IMR-90 (cell line): ENCODE data around the gene UST. TPM values are rescaled to one million over a fixed set of nuclear protein-coding genes. Genes with fewer than 3 reads are reported as not detected.

ENCODE experiments used
- ATAC-seq: fragments of 200-7000 bp; cut with Tn5 transposase; 2 replicates; pipeline ENCODE4 v1.9.1; 2020; ENCODE audit warnings: low read depth, mild to moderate bottlenecking, moderate library complexity
- BruUV-seq: library from RNA; stranded (reverse); fragments of 400-500 nt; replicated peaks from 2 replicates; lab custom pipeline; 2021; lab: Mats Ljungman, UMichigan
- CTCF ChIA-PET: fragments of 300-600 bp; formaldehyde crosslinking; extraction: SDS; loops from one replicate; lab custom pipeline; 2021; ENCODE audit warnings: antibody characterized with exemption; lab: Yijun Ruan, JAX
- POLR2A ChIA-PET: fragments of 300-600 bp; sonication (Branson Sonifier 250); formaldehyde crosslinking; loops from one replicate; lab custom pipeline; 2022; ENCODE audit warnings: antibody characterized with exemption; ENCODE audit not compliant: unreplicated experiment; lab: Charles Lee
- DNase-seq: peaks from one replicate; pipeline ENCODE4 v3.0.0; 2013
- H2AFZ ChIP-seq: replicated peaks from 2 replicates; pipeline ENCODE3; 2013; ENCODE audit warnings: low read length, mild to moderate bottlenecking; ENCODE audit not compliant: poor library complexity
- H2AK5ac ChIP-seq: 2 replicates; pipeline ENCODE4 v1.6.1; 2013; ENCODE audit warnings: low read depth, low read length, inconsistent platforms
- H2AK9ac ChIP-seq: replicated peaks from 2 replicates; pipeline ENCODE3; 2013; ENCODE audit warnings: mild to moderate bottlenecking, low read depth, low read length, moderate library complexity; ENCODE audit not compliant: poor library complexity
- H2BK120ac ChIP-seq: 2 replicates; pipeline ENCODE4 v1.6.1; 2013; ENCODE audit warnings: low read depth, low read length, inconsistent platforms
- H2BK15ac ChIP-seq: 3 replicates; pipeline ENCODE4 v1.6.1; 2013; ENCODE audit warnings: low read depth, low read length, inconsistent platforms
- H2BK20ac ChIP-seq: 2 replicates; pipeline ENCODE4 v1.6.1; 2013; ENCODE audit warnings: low read depth, mild to moderate bottlenecking, inconsistent platforms, low read length, moderate library complexity
- H2BK5ac ChIP-seq: 2 replicates; pipeline ENCODE4 v1.6.1; 2013; ENCODE audit warnings: mild to moderate bottlenecking, low read depth, low read length, inconsistent platforms; ENCODE audit not compliant: poor library complexity, severe bottlenecking
- H3K14ac ChIP-seq: replicated peaks from 2 replicates; pipeline ENCODE4 v1.6.1; 2013; ENCODE audit warnings: low read depth, low read length, inconsistent platforms
- H3K18ac ChIP-seq: 2 replicates; pipeline ENCODE4 v1.6.1; 2013; ENCODE audit warnings: low read depth, low read length, control low read depth
- H3K23ac ChIP-seq: 2 replicates; pipeline ENCODE4 v1.6.1; 2013; ENCODE audit warnings: low read depth, low read length, inconsistent platforms
- H3K27ac ChIP-seq: 2 replicates; pipeline ENCODE4 v1.5.1; 2013; ENCODE audit warnings: mild to moderate bottlenecking, control low read depth, low read length; ENCODE audit not compliant: insufficient read depth
- H3K27me3 ChIP-seq: 2 replicates; pipeline ENCODE4 v1.6.1; 2013; ENCODE audit warnings: low read length; ENCODE audit not compliant: control insufficient read depth, insufficient read depth
- H3K36me3 ChIP-seq: 2 replicates; pipeline ENCODE4 v1.6.1; 2013; ENCODE audit warnings: low read length, mixed read lengths; ENCODE audit not compliant: control insufficient read depth, insufficient read depth
- H3K4ac ChIP-seq: 2 replicates; pipeline ENCODE4 v1.6.1; 2013; ENCODE audit warnings: low read depth, low read length, inconsistent platforms
- H3K4me1 ChIP-seq: 2 replicates; pipeline ENCODE4 v1.6.1; 2013; ENCODE audit warnings: low read length, mixed read lengths; ENCODE audit not compliant: control insufficient read depth, insufficient read depth
- H3K4me2 ChIP-seq: 2 replicates; pipeline ENCODE4 v1.6.1; 2013; ENCODE audit warnings: low read depth, mild to moderate bottlenecking, control low read depth, low read length, moderate library complexity
- H3K4me3 ChIP-seq: 2 replicates; pipeline ENCODE4 v1.5.1; 2013; ENCODE audit warnings: low read depth, mild to moderate bottlenecking, control low read depth, low read length, moderate library complexity; ENCODE audit not compliant: insufficient read depth
- H3K56ac ChIP-seq: 2 replicates; pipeline ENCODE4 v1.6.1; 2013; ENCODE audit warnings: low read length, inconsistent platforms; ENCODE audit not compliant: insufficient read depth; ENCODE audit errors: extremely low read depth
- H3K79me1 ChIP-seq, 2 experiments: 2 replicates each; pipeline ENCODE4 v1.6.1; 2013; ENCODE audit warnings: low read length in 2 of 2, inconsistent platforms in 1 of 2, low read depth in 1 of 2
- H3K9ac ChIP-seq: 2 replicates; pipeline ENCODE4 v1.6.1; 2013; ENCODE audit warnings: low read depth, low read length, control low read depth
- H3K9me1 ChIP-seq: 2 replicates; pipeline ENCODE4 v1.6.1; 2013; ENCODE audit warnings: low read length, inconsistent platforms; ENCODE audit not compliant: insufficient read depth
- H3K9me3 ChIP-seq: 2 replicates; pipeline ENCODE4 v1.6.1; 2013; ENCODE audit warnings: low read length; ENCODE audit not compliant: control insufficient read depth, insufficient read depth
- H4K20me1 ChIP-seq: 2 replicates; pipeline ENCODE4 v1.6.1; 2013; ENCODE audit warnings: low read length, inconsistent platforms; ENCODE audit not compliant: insufficient read depth
- H4K5ac ChIP-seq: 2 replicates; pipeline ENCODE4 v1.6.1; 2013; ENCODE audit warnings: mild to moderate bottlenecking, low read depth, low read length, control low read depth
- H4K8ac ChIP-seq, 2 experiments: 2 replicates each; pipeline ENCODE4 v1.6.1; 2013; ENCODE audit warnings: low read depth in 2 of 2, low read length in 2 of 2, control low read depth in 1 of 2, inconsistent platforms in 1 of 2
- H4K91ac ChIP-seq: 2 replicates; pipeline ENCODE4 v1.6.1; 2013; ENCODE audit warnings: low read depth, low read length, inconsistent platforms; ENCODE audit not compliant: insufficient read depth
- CEBPB ChIP-seq: IDR thresholded peaks from 2 replicates; pipeline ENCODE4 v1.6.1; 2012; ENCODE audit warnings: low read depth, low read length, improper control_type of control experiment
- MAFK ChIP-seq: IDR thresholded peaks from 2 replicates; pipeline ENCODE4 v1.6.1; 2012; ENCODE audit warnings: low read depth, low read length, improper control_type of control experiment
- MAZ ChIP-seq: IDR thresholded peaks from 2 replicates; pipeline ENCODE4 v1.6.1; 2012; ENCODE audit warnings: low read depth, mild to moderate bottlenecking, low read length, improper control_type of control experiment, moderate library complexity, borderline replicate concordance
- MXI1 ChIP-seq: IDR thresholded peaks from 2 replicates; pipeline ENCODE4 v1.6.1; 2012; ENCODE audit warnings: low read depth, mild to moderate bottlenecking, low read length, moderate library complexity, borderline replicate concordance
- RAD21 ChIP-seq: IDR thresholded peaks from 2 replicates; pipeline ENCODE4 v1.6.1; 2012; ENCODE audit warnings: low read length, improper control_type of control experiment
- RCOR1 ChIP-seq: IDR thresholded peaks from 2 replicates; pipeline ENCODE4 v1.6.1; 2012; ENCODE audit warnings: mild to moderate bottlenecking, low read length, improper control_type of control experiment; ENCODE audit not compliant: insufficient replicate concordance
- SMC3 ChIP-seq: fragments of 150-350 bp; IDR thresholded peaks from 2 replicates; pipeline ENCODE4 v1.6.1; 2016; ENCODE audit warnings: low read depth, mild to moderate bottlenecking, antibody characterized with exemption, low read length, moderate library complexity
- WGBS, 2 experiments: methylation state at CpG; one replicate each; pipeline versions ENCODE4 v1.1.5 to v1.1.7; 2013; ENCODE audit warnings: missing lambda C conversion rate in 2 of 2; ENCODE audit not compliant: insufficient read length in 1 of 2; ENCODE audit errors: extremely low coverage in 2 of 2; 5-methylcytosine and 5-hydroxymethylcytosine counted together
- dilution Hi-C: fragments of 300-500 bp; cut with HindIII; formaldehyde crosslinking; loops from one replicate; pipeline ENCODE4 v1.14.3; 2018; ENCODE audit warnings: low sequenced_read_pairs; ENCODE audit not compliant: unreplicated experiment
- in situ Hi-C: fragments of 300-500 bp; cut with MboI; formaldehyde crosslinking; loops from 3 replicates; pipeline ENCODE4 v1.14.3; 2019; ENCODE audit warnings: low sequenced_read_pairs, inconsistent platforms, mixed read lengths
- intact Hi-C: fragments of 100-400 bp; cut with micrococcal nuclease; formaldehyde crosslinking; loops from 2 replicates; pipeline ENCODE4 v1.10.0; 2022
- polyA plus RNA-seq, 3 experiments: library from polyadenylated mRNA; depleted of rRNA; stranded (reverse); fragments of >200 nt; gene quantifications; 2 replicates each; pipeline ENCODE4 v1.2.3, GENCODE V29; 2012; ENCODE audit warnings: low replicate concordance in 1 of 3
- total RNA-seq: library from RNA; depleted of rRNA; stranded (reverse); fragments of >200 nt; gene quantifications from 2 replicates; pipeline ENCODE4 v1.2.3, GENCODE V29; 2012
- TF ChIP-seq, protein P1 (sequence below): fragments of 150-350 bp; IDR thresholded peaks from 2 replicates; pipeline ENCODE4 v1.6.1; 2016; ENCODE audit warnings: low read depth, mild to moderate bottlenecking, low read length, moderate library complexity, borderline replicate concordance

Gene UST
- total and polyA plus RNA-seq, 2 of the 4 experiments (the other 2 are of a cell fraction), result 7.7 to 13.8 TPM

GRCh38 chr6:148907573-148907972 is 160.7 kb downstream of the UST start:
- intact Hi-C loops (no loop called here), dilution Hi-C loops (no loop called here), in situ Hi-C loops (no loop called here)
- no peak overlapping the region for H3K4me3 ChIP-seq
- no peak overlapping the region for H3K4me2 ChIP-seq
- H2AFZ ChIP-seq, result no peak overlapping the region
- WGBS, 2 experiments, result no CpG with 5 or more reads among the region's 4 CpGs
- H2BK15ac ChIP-seq, result no peak overlapping the region
- H3K4me1 ChIP-seq, result no peaks in the 10 kb centered on the region
- H4K8ac ChIP-seq, result no peak overlapping the region
- no peaks in the 10 kb centered on the region; a peak in 1 of 4 replicates for H3K79me1 ChIP-seq
- H3K27ac ChIP-seq, result no peak overlapping the region
- H2BK120ac ChIP-seq, result no peak overlapping the region
- no peak overlapping the region for H3K14ac ChIP-seq
- H4K5ac ChIP-seq, result no peak overlapping the region
- H3K9me3 ChIP-seq, result no peaks in the 10 kb centered on the region
- ChIA-PET CTCF (interaction anchor here (0.6 kb wide), 1 partner anchor 142 kb away, joined by 3 read pairs; no protein-coding TSS in a partner anchor), POLR2A (no interaction called here)
- TF ChIP-seq RAD21 (no peak), RCOR1 (no peak), MAZ (no peak), MXI1 (no peak), SMC3 (no peak), MAFK (no peak), CEBPB (no peak)
- TF ChIP-seq, protein P1, sequence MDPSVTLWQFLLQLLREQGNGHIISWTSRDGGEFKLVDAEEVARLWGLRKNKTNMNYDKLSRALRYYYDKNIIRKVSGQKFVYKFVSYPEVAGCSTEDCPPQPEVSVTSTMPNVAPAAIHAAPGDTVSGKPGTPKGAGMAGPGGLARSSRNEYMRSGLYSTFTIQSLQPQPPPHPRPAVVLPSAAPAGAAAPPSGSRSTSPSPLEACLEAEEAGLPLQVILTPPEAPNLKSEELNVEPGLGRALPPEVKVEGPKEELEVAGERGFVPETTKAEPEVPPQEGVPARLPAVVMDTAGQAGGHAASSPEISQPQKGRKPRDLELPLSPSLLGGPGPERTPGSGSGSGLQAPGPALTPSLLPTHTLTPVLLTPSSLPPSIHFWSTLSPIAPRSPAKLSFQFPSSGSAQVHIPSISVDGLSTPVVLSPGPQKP, result no peak
- no peak overlapping the region for H3K4ac ChIP-seq
- H2AK9ac ChIP-seq, result no peak overlapping the region
- no peak for ATAC-seq
- no peaks in the 10 kb centered on the region for H3K27me3 ChIP-seq
- H3K23ac ChIP-seq, result no peak overlapping the region
- no peak overlapping the region for H2BK5ac ChIP-seq
- no peak overlapping the region for H3K18ac ChIP-seq
- H4K20me1 ChIP-seq, result no peaks in the 10 kb centered on the region
- H4K91ac ChIP-seq, result no peak overlapping the region
- H3K36me3 ChIP-seq, result no peaks in the 10 kb centered on the region
- no peak overlapping the region for H3K56ac ChIP-seq
- no peak overlapping the region for H2BK20ac ChIP-seq
- H2AK5ac ChIP-seq, result no peak overlapping the region
- no peak overlapping the region for H3K9ac ChIP-seq
- H3K9me1 ChIP-seq, result no peaks in the 10 kb centered on the region
- DNase-seq, result no peak
- no TSS peak for BruUV-seq
